ENCODE measurements around the gene DEPDC5. TPM values are rescaled to one million over a fixed set of nuclear protein-coding genes. Genes with fewer than 3 reads are reported as not detected.

Gene DEPDC5
- total and polyA plus RNA-seq, 7 donors: 8.4 to 21.3 (median 12.9) TPM

DNA sequence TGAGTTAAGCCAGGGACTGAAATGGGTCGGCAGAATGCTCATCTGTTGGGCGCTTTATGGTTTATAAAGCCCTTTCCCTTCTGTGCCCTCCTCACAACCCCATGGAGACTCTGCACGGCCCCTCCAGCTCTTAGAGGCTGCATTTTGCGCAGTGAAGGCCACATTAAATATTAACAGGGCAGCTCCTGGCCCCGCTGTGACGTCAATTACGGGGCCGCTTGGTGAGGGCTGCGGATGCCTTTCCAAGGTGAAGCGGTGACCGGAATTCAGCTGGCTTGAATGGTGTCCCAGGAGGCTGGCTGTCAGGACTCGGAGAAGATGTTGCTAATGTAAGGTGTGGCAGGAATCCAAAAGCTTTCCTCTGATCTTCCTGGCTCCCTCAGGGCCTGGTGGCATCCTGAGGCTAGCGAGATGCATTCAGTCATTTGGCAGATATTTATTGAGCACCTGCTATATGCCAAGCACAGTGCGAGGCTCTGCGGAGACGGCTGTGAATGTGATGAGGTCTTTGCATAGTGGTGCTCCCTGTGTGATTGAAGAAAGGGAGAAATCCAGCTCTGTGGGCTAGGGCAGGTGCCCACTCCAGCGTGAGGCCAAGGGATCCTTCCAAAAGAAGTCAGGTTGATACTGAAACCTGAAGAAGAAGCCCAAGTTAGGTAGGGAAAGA, 180.1 kb downstream of the DEPDC5 start:
- Histone ChIP-seq H3K27ac (no peak overlapping the region), H3K4me1 (no peaks in the 10 kb centered on the region), H3K9me3 (no peaks in the 10 kb centered on the region), H3K4me3 (no peak overlapping the region), H3K36me3 (no peaks in the 10 kb centered on the region), H3K27me3 (no peaks in the 10 kb centered on the region)
- WGBS, 2 donors: 91 to 92% methylated on average over 17 of the region's 17 CpGs
- no peak for DNase-seq
- intact Hi-C loops (cut with DNase I): no loop called here
- TF ChIP-seq POLR2A (IDR thresholded peaks at IDR 0.05) (no peak), CTCF (IDR thresholded peaks at IDR 0.05) (no peak), EP300 (IDR thresholded peaks at IDR 0.05) (no peak)

GRCh38 chr22:31935961-31936635, 182.3 kb downstream of the DEPDC5 start:
- H3K9me3 ChIP-seq: no peaks in the 10 kb centered on the region
- TF ChIP-seq POLR2A (IDR thresholded peaks at IDR 0.05) (no peak), EP300 (IDR thresholded peaks at IDR 0.05) (no peak), CTCF (IDR thresholded peaks at IDR 0.05) (no peak), POLR2AphosphoS5 (IDR thresholded peaks at IDR 0.05) (no peak)
- H3K36me3 ChIP-seq: no peaks in the 10 kb centered on the region
- no peak overlapping the region for H3K4me3 ChIP-seq
- no peaks in the 10 kb centered on the region for H3K4me1 ChIP-seq
- DNase-seq: no peak
- H3K27ac ChIP-seq: no peak overlapping the region
- no peaks in the 10 kb centered on the region for H3K27me3 ChIP-seq
- WGBS, 2 donors: 71 to 82% methylated on average over 4 of the region's 4 CpGs
- intact Hi-C loops (cut with DNase I): no loop called here

- 70 to 83% methylated on average over 3 of the region's 3 CpGs for WGBS, 2 donors
- no peaks in the 10 kb centered on the region for H3K27me3 ChIP-seq
- intact Hi-C loops (cut with DNase I): no loop called here
- H3K9me3 ChIP-seq: no peaks in the 10 kb centered on the region
- no peak overlapping the region for H3K27ac ChIP-seq
- H3K4me3 ChIP-seq: no peak overlapping the region
- TF ChIP-seq POLR2AphosphoS5 (IDR thresholded peaks at IDR 0.05) (no peak), EP300 (IDR thresholded peaks at IDR 0.05) (no peak), POLR2A (IDR thresholded peaks at IDR 0.05) (no peak), CTCF (IDR thresholded peaks at IDR 0.05) (no peak)
- DNase-seq: no peak
- no peaks in the 10 kb centered on the region for H3K36me3 ChIP-seq
- no peaks in the 10 kb centered on the region for H3K4me1 ChIP-seq
These were observed 183.5 kb downstream of the DEPDC5 start for GRCh38 chr22:31937341-31937740.

- Histone ChIP-seq H3K27me3 (no peaks in the 10 kb centered on the region), H3K27ac (no peak overlapping the region), H3K36me3 (no peaks in the 10 kb centered on the region), H3K9me3 (no peaks in the 10 kb centered on the region), H3K4me3 (no peak overlapping the region), H3K4me1 (peaks cover 0 to 1% (median 0%) of the 10 kb centered on the region in 4 donors)
- no peak for DNase-seq
- intact Hi-C loops (cut with DNase I): no loop called here
- no peak for TF ChIP-seq POLR2AphosphoS5 (IDR thresholded peaks at IDR 0.05)
- 81 to 82% methylated on average over 8 of the region's 8 CpGs for WGBS, 2 donors
These were observed 184.5 kb downstream of the DEPDC5 start for GRCh38 chr22:31938296-31938695.

GRCh38 chr22:31940506-31940905, 186.7 kb downstream of the DEPDC5 start:
- H3K9me3 ChIP-seq: no peaks in the 10 kb centered on the region
- H3K36me3 ChIP-seq: no peaks in the 10 kb centered on the region
- H3K4me3 ChIP-seq: no peak overlapping the region
- peaks cover 0 to 8% (median 6%) of the 10 kb centered on the region in 4 donors for H3K4me1 ChIP-seq
- intact Hi-C loops (cut with DNase I): loop anchor here (10.0 kb wide), 2 partner anchors 186 to 534 kb away; partner anchors contain the start of genes DEPDC5, FBXO7 and PRR14L
- 87 to 92% methylated on average over 9 of the region's 9 CpGs for WGBS, 2 donors
- H3K27ac ChIP-seq: no peak overlapping the region
- H3K27me3 ChIP-seq: no peaks in the 10 kb centered on the region
- TF ChIP-seq POLR2A (IDR thresholded peaks at IDR 0.05) (no peak), EP300 (IDR thresholded peaks at IDR 0.05) (no peak)
- DNase-seq: no peak

Measured in sigmoid colon (tissue), 7 donors.